SW480 (cell line): Measurements from ENCODE around the gene NACC2.
"Not testable (repeated sequence)": the region's sequence is repeated elsewhere in the genome, so short reads cannot be mapped to it uniquely, and the experiment has no call there.

ENCODE experiments used
- DNase-seq: peaks from one replicate; pipeline ENCODE4 v3.0.0-alpha.2; 2016; ENCODE audit warnings: low spot score

The NACC2 gene

GRCh38 chr9:136110082-136111061, 15.3 kb upstream of the NACC2 start:
- no peak for DNase-seq

GRCh38 chr9:136109351-136110081, 14.4 kb upstream of the NACC2 start:
- DNase-seq: peak; percentile 93

- no peak for DNase-seq
These were observed 13.7 kb upstream of the NACC2 start for GRCh38 chr9:136108648-136109266.

- peak; percentile 96 for DNase-seq
These were observed 13.0 kb upstream of the NACC2 start for GRCh38 chr9:136107953-136108647.

- DNase-seq: peak; percentile 94
These were observed 12.3 kb upstream of the NACC2 start for GRCh38 chr9:136107155-136107952.

GRCh38 chr9:136105398-136106135, 10.5 kb upstream of the NACC2 start:
- no peak for DNase-seq

GRCh38 chr9:136104916-136105315, 9.8 kb upstream of the NACC2 start:
- DNase-seq: no peak

- DNase-seq: no peak
These were observed 9.4 kb upstream of the NACC2 start for GRCh38 chr9:136104488-136104800.

- DNase-seq: peak; percentile 71
These were observed 8.8 kb upstream of the NACC2 start for GRCh38 chr9:136103651-136104487.

GRCh38 chr9:136101615-136102074, 6.6 kb upstream of the NACC2 start:
- not testable (repeated sequence) for DNase-seq

- no peak for DNase-seq
These were observed 5.9 kb upstream of the NACC2 start for GRCh38 chr9:136100700-136101614.

- no peak for DNase-seq
These were observed 4.5 kb upstream of the NACC2 start for GRCh38 chr9:136099542-136099941.

- DNase-seq: no peak
These were observed 3.8 kb upstream of the NACC2 start for GRCh38 chr9:136098844-136099243.

GRCh38 chr9:136098210-136098609, 3.1 kb upstream of the NACC2 start:
- DNase-seq: no peak

GRCh38 chr9:136096505-136097001, 1.5 kb upstream of the NACC2 start:
- DNase-seq: no peak

GRCh38 chr9:136093995-136094881, 851 bp downstream of the NACC2 start:
- peak; percentile 72 for DNase-seq

- peak; percentile 42 for DNase-seq
These were observed 1.6 kb downstream of the NACC2 start for GRCh38 chr9:136093346-136093986.
